ENCODE data around the gene NF1. TPM values are rescaled to one million over a fixed set of nuclear protein-coding genes. Genes with fewer than 3 reads are reported as not detected.
A peak's percentile ranks its signal among the peaks of the same experiment; 100 is the strongest.

Gene NF1
- polyA plus RNA-seq, 3 donors = 1.2 to 7.4 (median 2.1) TPM

GRCh38 chr17:31408586-31408985 lies 313.8 kb downstream of the NF1 start:
- Histone ChIP-seq H3K4me3 (replicated peaks in 1 of 3; ENCODE audit: low read depth in 2 of 3, low read length in 3 of 3) (no peak overlapping the region), H3K27me3 (ENCODE audit: control insufficient read depth in 2 of 2, insufficient read depth in 2 of 2, low read length in 2 of 2) (no peaks in the 10 kb centered on the region), H3K4me1 (ENCODE audit: control insufficient read depth in 1 of 2, insufficient read depth in 2 of 2, low read length in 2 of 2) (peaks cover 5 to 6% of the 10 kb centered on the region in 2 donors), H2AFZ (ENCODE audit: insufficient read depth, low read depth, low read length, poor library complexity, severe bottlenecking) (no peak overlapping the region), H3K36me3 (replicated peaks in 1 of 2; ENCODE audit: control insufficient read depth in 1 of 2, insufficient read depth in 2 of 2, low read length in 2 of 2) (no peaks in the 10 kb centered on the region), H3K79me2 (ENCODE audit: insufficient read depth, low read length) (no peaks in the 10 kb centered on the region), H3K27ac (ENCODE audit: low read depth in 1 of 2, low read length in 2 of 2) (no peak overlapping the region), H4K20me1 (ENCODE audit: insufficient read depth, low read length) (no peaks in the 10 kb centered on the region), H3K9me3 (replicated peaks in 1 of 2; ENCODE audit: control insufficient read depth in 1 of 2, insufficient read depth in 1 of 2, low read length in 2 of 2) (no peaks in the 10 kb centered on the region), H3K4me2 (replicated peaks; ENCODE audit: extremely low read depth, low read length, poor library complexity, severe bottlenecking) (no peak overlapping the region), H3K9ac (ENCODE audit: insufficient read depth, low read length, poor library complexity, severe bottlenecking) (no peak overlapping the region)
- WGBS (ENCODE audit: insufficient coverage) = 88% methylated on average over 4 of the region's 4 CpGs
- Mint-ChIP-seq H3K27ac (no peak overlapping the region), H3K36me3 (no peaks in the 10 kb centered on the region), H3K9me3 (peaks cover 0 to 1% (median 0%) of the 10 kb centered on the region in 7 donors), H3K4me3 (no peak overlapping the region), H3K4me1 (peaks cover 7% of the 10 kb centered on the region), H3K27me3 (ENCODE audit: low read depth in 3 of 3) (peaks cover 6 to 11% (median 10%) of the 10 kb centered on the region in 3 donors)
- TF ChIP-seq, protein P1, sequence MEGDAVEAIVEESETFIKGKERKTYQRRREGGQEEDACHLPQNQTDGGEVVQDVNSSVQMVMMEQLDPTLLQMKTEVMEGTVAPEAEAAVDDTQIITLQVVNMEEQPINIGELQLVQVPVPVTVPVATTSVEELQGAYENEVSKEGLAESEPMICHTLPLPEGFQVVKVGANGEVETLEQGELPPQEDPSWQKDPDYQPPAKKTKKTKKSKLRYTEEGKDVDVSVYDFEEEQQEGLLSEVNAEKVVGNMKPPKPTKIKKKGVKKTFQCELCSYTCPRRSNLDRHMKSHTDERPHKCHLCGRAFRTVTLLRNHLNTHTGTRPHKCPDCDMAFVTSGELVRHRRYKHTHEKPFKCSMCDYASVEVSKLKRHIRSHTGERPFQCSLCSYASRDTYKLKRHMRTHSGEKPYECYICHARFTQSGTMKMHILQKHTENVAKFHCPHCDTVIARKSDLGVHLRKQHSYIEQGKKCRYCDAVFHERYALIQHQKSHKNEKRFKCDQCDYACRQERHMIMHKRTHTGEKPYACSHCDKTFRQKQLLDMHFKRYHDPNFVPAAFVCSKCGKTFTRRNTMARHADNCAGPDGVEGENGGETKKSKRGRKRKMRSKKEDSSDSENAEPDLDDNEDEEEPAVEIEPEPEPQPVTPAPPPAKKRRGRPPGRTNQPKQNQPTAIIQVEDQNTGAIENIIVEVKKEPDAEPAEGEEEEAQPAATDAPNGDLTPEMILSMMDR (IDR thresholded peaks at IDR 0.05) = no peak
- no peak for DNase-seq
- intact Hi-C loops (cut with micrococcal nuclease) = no loop called here

GRCh38 chr17:31411707-31412285 lies 317.0 kb downstream of the NF1 start:
- no peaks in the 10 kb centered on the region for H3K36me3 ChIP-seq (replicated peaks in 1 of 2; ENCODE audit: control insufficient read depth in 1 of 2, insufficient read depth in 2 of 2, low read length in 2 of 2)
- DNase-seq = no peak
- no peaks in the 10 kb centered on the region for H3K79me2 ChIP-seq (ENCODE audit: insufficient read depth, low read length)
- Mint-ChIP-seq H3K36me3 (no peaks in the 10 kb centered on the region), H3K4me1 (peaks cover 23% of the 10 kb centered on the region), H3K9me3 (no peaks in the 10 kb centered on the region), H3K27ac (peak overlapping the region in 1 of 7 donors; percentile 14), H3K4me3 (no peak overlapping the region), H3K27me3 (ENCODE audit: low read depth in 3 of 3) (peaks cover 4 to 8% (median 6%) of the 10 kb centered on the region in 3 donors)
- no peaks in the 10 kb centered on the region for H4K20me1 ChIP-seq (ENCODE audit: insufficient read depth, low read length)
- peaks cover 20 to 25% of the 10 kb centered on the region in 2 donors for H3K4me1 ChIP-seq (ENCODE audit: control insufficient read depth in 1 of 2, insufficient read depth in 2 of 2, low read length in 2 of 2)
- TF ChIP-seq, protein P1 (IDR thresholded peaks at IDR 0.05) = no peak
- no peak overlapping the region for H3K4me2 ChIP-seq (replicated peaks; ENCODE audit: extremely low read depth, low read length, poor library complexity, severe bottlenecking)
- WGBS (ENCODE audit: insufficient coverage) = 95% methylated on average over 10 of the region's 13 CpGs
- H3K27ac ChIP-seq (ENCODE audit: low read depth in 1 of 2, low read length in 2 of 2) = no peak overlapping the region
- H3K9ac ChIP-seq (ENCODE audit: insufficient read depth, low read length, poor library complexity, severe bottlenecking) = no peak overlapping the region
- H3K9me3 ChIP-seq (replicated peaks in 1 of 2; ENCODE audit: control insufficient read depth in 1 of 2, insufficient read depth in 1 of 2, low read length in 2 of 2) = no peaks in the 10 kb centered on the region
- H2AFZ ChIP-seq (ENCODE audit: insufficient read depth, low read depth, low read length, poor library complexity, severe bottlenecking) = no peak overlapping the region
- H3K27me3 ChIP-seq (ENCODE audit: control insufficient read depth in 2 of 2, insufficient read depth in 2 of 2, low read length in 2 of 2) = no peaks in the 10 kb centered on the region
- no peak overlapping the region for H3K4me3 ChIP-seq (replicated peaks in 1 of 3; ENCODE audit: low read depth in 2 of 3, low read length in 3 of 3)
- intact Hi-C loops (cut with micrococcal nuclease) = no loop called here
